K562 (cell line): ENCODE measurements around the gene SNTG2.
A peak's percentile ranks its signal among the peaks of the same experiment; 100 is the strongest.

Experiments used
- ATF2 ChIP-seq: sonication (generic); formaldehyde crosslinking; IDR thresholded peaks from 2 replicates; pipeline ENCODE4 v1.8.1; 2022; ENCODE audit warnings: missing genetic modification reagents
- CBX2 ChIP-seq: fragments of 200-600 bp; sonication (generic); IDR thresholded peaks from one replicate; pipeline ENCODE4 v1.6.1; 2012; ENCODE audit warnings: mild to moderate bottlenecking, low read length, inconsistent platforms; ENCODE audit not compliant: insufficient read depth, poor library complexity, severe bottlenecking
- CBX5 ChIP-seq: IDR thresholded peaks from 2 replicates; pipeline ENCODE4 v1.6.1; 2014; ENCODE audit warnings: low read depth, borderline replicate concordance
- CTCF ChIP-seq, 3 experiments: IDR thresholded peaks in 2 of 3; conservative IDR thresholded peaks in 1 of 3; 2 replicates each; pipeline ENCODE4 v1.5.1; 2011 to 2012; ENCODE audit warnings: low read length in 3 of 3, mild to moderate bottlenecking in 3 of 3, control low read depth in 2 of 3, improper control_type of control experiment in 1 of 3, inconsistent platforms in 1 of 3, low read depth in 1 of 3, mixed read lengths in 1 of 3, moderate library complexity in 1 of 3; ENCODE audit not compliant: insufficient read depth in 2 of 3
- ESRRA ChIP-seq: fragments of 450-650 bp; IDR thresholded peaks from 2 replicates; pipeline ENCODE4 v1.6.1; 2014; ENCODE audit warnings: low read depth, mild to moderate bottlenecking, moderate library complexity, borderline replicate concordance
- ETV6 ChIP-seq, 3 experiments: fragments of 150-350 bp in 1 of 3; sonication (generic) in 1 of 3; formaldehyde crosslinking in 1 of 3; IDR thresholded peaks; 2 replicates each; pipeline versions ENCODE4 v1.6.1 to v1.8.0; 2014 to 2022; ENCODE audit warnings: borderline replicate concordance in 2 of 3, low read depth in 2 of 3, antibody characterized with exemption in 1 of 3, low read length in 1 of 3, mild to moderate bottlenecking in 1 of 3, missing genetic modification reagents in 1 of 3
- EZH2 ChIP-seq: IDR thresholded peaks from 2 replicates; pipeline ENCODE4 v1.6.1; 2012; ENCODE audit warnings: low read depth, mild to moderate bottlenecking, inconsistent platforms, low read length, borderline replicate concordance
- GATA2 ChIP-seq: sonication (generic); formaldehyde crosslinking; IDR thresholded peaks from 2 replicates; pipeline ENCODE4 v1.4.0; 2020; ENCODE audit warnings: mild to moderate bottlenecking, missing genetic modification reagents
- HNRNPUL1 ChIP-seq: fragments of 200-400 bp; formaldehyde crosslinking; IDR thresholded peaks from 2 replicates; pipeline ENCODE4 v1.6.1; 2017; ENCODE audit warnings: low read length
- KAT2B ChIP-seq: IDR thresholded peaks from one replicate; pipeline ENCODE4 v1.6.1; 2012; ENCODE audit warnings: low read depth, mild to moderate bottlenecking, control low read depth, inconsistent platforms, low read length, moderate library complexity
- MYC ChIP-seq, 2 experiments: fragments of 250-450 bp in 1 of 2; sonication (Bioruptor Pico) in 1 of 2; IDR thresholded peaks; 2 replicates each; pipeline versions ENCODE4 v1.5.1 to v1.6.1; 2012 to 2021; ENCODE audit warnings: low read depth in 2 of 2, borderline replicate concordance in 1 of 2, improper control_type of control experiment in 1 of 2, low read length in 1 of 2, mild to moderate bottlenecking in 1 of 2, moderate library complexity in 1 of 2
- RAD21 ChIP-seq, 2 experiments: fragments of 250-450 bp in 1 of 2; fragments of 450-650 bp in 1 of 2; sonication (Bioruptor Pico) in 1 of 2; formaldehyde crosslinking in 1 of 2; IDR thresholded peaks in 1 of 2; conservative IDR thresholded peaks in 1 of 2; 2 replicates each; pipeline versions ENCODE4 v1.4.0 to v1.8.0; 2020 to 2022; ENCODE audit warnings: mild to moderate bottlenecking in 2 of 2, moderate library complexity in 1 of 2
- SIN3A ChIP-seq, 2 experiments: fragments of 150-350 bp in 1 of 2; IDR thresholded peaks; 2 replicates each; pipeline ENCODE4 v1.6.1; 2011 to 2016; ENCODE audit warnings: borderline replicate concordance in 2 of 2, low read depth in 2 of 2, low read length in 2 of 2, mild to moderate bottlenecking in 2 of 2, moderate library complexity in 2 of 2; ENCODE audit not compliant: control insufficient read depth in 1 of 2

GRCh38 chr2:1162768-1163584, 212.3 kb downstream of the SNTG2 start:
- no peak for TF ChIP-seq CTCF (IDR thresholded peaks at IDR 0.05 in 2 of 3, conservative IDR thresholded peaks at IDR 0.05 in 1 of 3; ENCODE audit: insufficient read depth in 2 of 3, low read depth in 1 of 3, low read length in 3 of 3)
- no peak for TF ChIP-seq CBX2
- TF ChIP-seq GATA2 (CRISPR knock-in tag) = no peak
- TF ChIP-seq ESRRA = no peak
- no peak for TF ChIP-seq EZH2
- no peak for TF ChIP-seq MYC (IDR thresholded peaks at IDR 0.05; ENCODE audit: low read depth, low read length)
- TF ChIP-seq MYC (CRISPR knock-in tag; IDR thresholded peaks at IDR 0.05; ENCODE audit: borderline replicate concordance, low read depth) = no peak
- peak in 1 of 2 experiments; percentile 62; a peak in 2 of 4 replicates for TF ChIP-seq ETV6 (IDR thresholded peaks at IDR 0.05; ENCODE audit: borderline replicate concordance in 1 of 2, low read depth in 2 of 2, low read length in 1 of 2)
- TF ChIP-seq ETV6 (CRISPR knock-in tag; IDR thresholded peaks at IDR 0.05; ENCODE audit: borderline replicate concordance) = no peak
- TF ChIP-seq ATF2 (CRISPR knock-in tag) = no peak
- no peak for TF ChIP-seq KAT2B
- TF ChIP-seq HNRNPUL1 = no peak
- no peak for TF ChIP-seq RAD21 (CRISPR knock-in tag; conservative IDR thresholded peaks at IDR 0.05 in 1 of 2, IDR thresholded peaks at IDR 0.05 in 1 of 2)
- TF ChIP-seq CBX5 = no peak
- no peak for TF ChIP-seq SIN3A (IDR thresholded peaks at IDR 0.05; ENCODE audit: borderline replicate concordance in 2 of 2, control insufficient read depth in 1 of 2, low read depth in 2 of 2, low read length in 2 of 2)
